GM18517 (cell line): ENCODE results near the gene IL2RA.
A peak's percentile ranks its signal among the peaks of the same experiment; 100 is the strongest.
"Not testable (repeated sequence)": the region's sequence is repeated elsewhere in the genome, so short reads cannot be mapped to it uniquely, and the experiment has no call there.

ENCODE experiments used
- ATAC-seq: cut with Tn5 transposase; IDR thresholded peaks from one replicate; pipeline ENCODE4 v1.9.1; 2021; ENCODE audit warnings: mild to moderate bottlenecking, moderate library complexity; ENCODE audit not compliant: unreplicated experiment

IL2RA gene

DNA sequence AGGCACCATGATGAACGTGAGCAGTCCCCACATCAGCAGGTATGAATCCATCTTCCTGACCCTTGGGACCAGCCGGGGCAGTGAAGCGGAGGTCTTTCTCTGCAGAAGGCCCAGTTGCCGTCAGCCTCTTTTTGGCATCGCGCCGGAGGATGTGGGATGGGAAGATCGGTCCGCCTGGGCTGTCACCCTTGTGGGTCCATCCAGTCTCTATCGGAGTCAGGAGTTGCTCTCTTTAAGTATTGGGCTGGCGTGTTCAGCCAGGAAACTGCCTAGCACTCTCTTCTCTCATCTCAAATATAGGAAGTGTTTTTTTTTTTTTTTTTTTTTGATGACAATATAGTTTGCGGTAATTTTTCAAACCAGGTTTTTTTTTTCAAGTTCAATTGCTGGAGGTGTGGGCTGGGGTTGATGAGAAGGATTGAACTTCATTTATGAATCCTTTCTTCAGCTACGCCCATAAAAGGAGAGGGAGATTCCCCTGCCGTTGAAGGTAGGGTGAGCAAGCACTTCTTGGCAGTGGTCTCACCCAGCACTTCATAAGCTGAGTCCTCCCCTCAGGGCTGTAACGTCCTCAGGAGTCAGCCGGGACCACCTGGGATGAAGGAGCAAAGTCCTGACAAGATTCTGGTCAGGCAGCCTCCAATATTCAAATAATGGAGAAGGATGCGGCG is at the start of gene IL2RA:
Gene IL2RA, minus strand, starts transcription at position 267 of the 671 bp plus-strand sequence. Its CDS starts 216 bp downstream, at position 51.
- no peak for ATAC-seq

- ATAC-seq, result no peak
Observed at GRCh38 chr10:6110136-6110535, 48.0 kb upstream of the IL2RA start.

DNA sequence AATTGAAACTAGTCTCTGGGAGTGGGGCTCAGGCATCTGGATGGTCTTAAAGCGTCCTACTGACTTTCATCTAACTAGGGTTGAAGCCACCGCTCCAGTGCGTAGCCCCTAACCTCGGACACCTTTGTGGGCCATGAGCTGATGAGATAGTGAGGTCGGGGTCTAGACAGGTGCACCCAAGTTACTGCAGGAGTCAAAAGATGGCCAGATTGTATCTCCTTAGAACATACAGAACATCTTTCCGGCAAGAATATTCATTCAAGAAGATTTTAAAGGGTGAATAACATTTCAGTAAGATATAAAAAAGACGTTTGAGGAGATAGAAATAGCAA is 47.2 kb upstream of the IL2RA start:
- ATAC-seq, result no peak

GRCh38 chr10:6108631-6109443 is 46.7 kb upstream of the IL2RA start:
- ATAC-seq, result no peak

- no peak for ATAC-seq
Observed at GRCh38 chr10:6108072-6108471, 45.9 kb upstream of the IL2RA start.

DNA sequence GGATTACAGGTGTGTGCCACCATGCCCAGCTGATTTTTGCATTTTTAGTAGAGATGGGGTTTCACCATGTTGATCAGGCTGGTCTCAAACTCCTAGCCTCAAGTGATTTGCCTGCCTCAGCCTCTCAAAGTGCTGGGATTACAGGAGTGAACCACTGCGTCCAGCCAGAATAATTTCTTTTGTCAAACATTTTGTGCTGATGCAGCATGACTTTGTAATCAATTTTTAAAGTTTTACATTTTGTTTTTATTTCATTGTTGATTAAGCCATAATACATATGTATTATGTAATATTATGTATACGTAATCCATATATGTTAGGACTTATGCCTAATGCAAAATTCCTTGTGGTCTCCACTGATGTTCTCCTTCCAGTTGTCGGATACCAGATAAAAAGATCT is 45.4 kb upstream of the IL2RA start:
- not testable (repeated sequence) for ATAC-seq

GRCh38 chr10:6103591-6103990 is 41.4 kb upstream of the IL2RA start:
- ATAC-seq, result no peak

GRCh38 chr10:6102128-6102527 is 40.0 kb upstream of the IL2RA start:
- ATAC-seq, result no peak

- peak; percentile 83 for ATAC-seq
Observed at GRCh38 chr10:6101181-6101580, 39.0 kb upstream of the IL2RA start.

- no peak for ATAC-seq
Observed at GRCh38 chr10:6100370-6100769, 38.2 kb upstream of the IL2RA start.

DNA sequence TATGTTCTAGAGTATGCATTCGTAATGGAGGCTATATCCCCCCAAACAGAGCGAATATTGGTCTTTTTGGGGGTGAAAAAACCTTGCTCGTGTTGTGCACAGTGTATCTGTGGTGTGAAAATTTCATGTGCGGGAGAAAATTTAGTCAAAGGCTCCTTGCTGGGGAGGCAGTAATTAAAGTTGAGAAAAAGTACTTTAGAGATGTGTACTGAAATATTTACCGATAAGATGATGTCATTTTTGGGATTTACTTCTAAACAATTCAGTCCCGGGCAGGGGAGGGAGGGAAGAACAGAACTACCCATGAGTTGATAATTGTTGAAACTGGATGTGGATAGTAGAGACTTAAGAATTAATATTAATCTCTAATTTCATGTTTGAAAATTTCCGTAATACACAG is 36.0 kb upstream of the IL2RA start:
- ATAC-seq, result no peak

DNA sequence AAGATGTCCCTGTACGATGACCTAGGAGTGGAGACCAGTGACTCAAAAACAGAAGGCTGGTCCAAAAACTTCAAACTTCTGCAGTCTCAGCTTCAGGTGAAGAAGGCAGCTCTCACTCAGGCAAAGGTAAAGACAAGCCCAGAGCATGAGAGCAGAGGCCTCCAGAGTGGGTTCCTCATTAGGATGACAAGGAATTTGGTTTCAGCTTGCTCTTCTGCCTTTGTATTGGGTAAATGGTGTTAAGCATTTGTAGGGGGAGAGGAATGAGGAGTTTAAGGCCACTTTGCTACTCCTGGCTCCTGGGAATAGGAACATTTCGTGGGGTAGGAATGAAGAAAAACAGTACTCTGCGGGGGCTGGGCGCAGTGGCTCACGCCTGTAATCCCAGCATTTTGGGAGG is 34.9 kb upstream of the IL2RA start:
- no peak for ATAC-seq

DNA sequence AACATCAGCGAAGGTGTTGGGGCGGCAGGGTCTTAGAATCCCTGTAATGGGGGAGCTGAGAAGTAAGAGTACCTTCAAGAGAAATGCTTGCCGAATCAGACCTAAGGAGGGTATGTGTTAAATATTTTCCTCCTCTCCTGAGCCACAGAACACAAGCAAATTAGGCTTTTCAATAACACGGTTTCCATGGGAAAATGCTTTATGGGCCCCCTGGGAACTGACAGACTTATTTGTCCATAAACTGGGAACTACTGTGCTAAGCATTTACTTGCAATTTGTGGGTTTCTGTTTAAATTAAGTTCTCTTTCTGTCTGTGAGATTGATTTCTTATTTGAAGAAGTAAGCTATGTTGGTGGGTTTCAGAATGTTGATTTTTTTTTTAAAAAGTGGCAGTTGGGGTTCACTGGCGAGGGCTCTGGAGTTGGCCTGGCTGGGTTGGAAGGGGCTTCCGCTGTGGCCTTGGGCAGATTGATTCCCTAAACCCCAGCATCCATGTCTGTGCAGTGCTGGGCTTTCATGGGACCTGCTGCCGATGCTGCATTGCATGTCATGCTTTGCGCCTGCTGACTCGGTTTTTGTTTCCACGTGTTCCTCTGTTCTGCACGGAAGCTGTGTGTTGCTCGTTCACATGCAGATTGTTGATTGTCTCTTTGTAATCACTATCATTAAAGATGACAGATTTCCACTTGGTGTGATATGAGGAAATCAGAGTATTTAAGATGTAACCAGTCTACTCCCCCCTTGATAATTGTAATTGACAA is 33.8 kb upstream of the IL2RA start:
- ATAC-seq, result no peak

- no peak for ATAC-seq
Observed at GRCh38 chr10:6092731-6093130, 30.6 kb upstream of the IL2RA start.

DNA sequence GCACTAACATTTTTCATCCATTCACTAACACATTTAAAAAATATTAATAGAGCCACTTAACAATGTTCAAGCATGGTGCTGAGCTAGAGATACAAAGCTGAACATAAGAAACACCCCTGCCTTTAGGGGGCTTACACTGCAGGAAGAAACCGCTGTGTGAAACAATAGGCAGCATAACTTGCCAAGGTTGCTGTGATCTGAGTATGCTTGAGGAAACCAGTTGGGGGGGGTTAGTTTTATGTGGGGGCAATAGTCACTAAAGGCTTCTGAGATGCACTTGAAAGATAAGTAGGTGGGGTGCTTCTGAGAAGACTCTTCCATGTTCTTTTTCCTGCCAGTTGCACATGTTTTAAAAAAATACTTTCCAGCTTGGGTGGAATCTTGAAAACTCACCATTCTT is 29.5 kb upstream of the IL2RA start:
- ATAC-seq, result no peak

DNA sequence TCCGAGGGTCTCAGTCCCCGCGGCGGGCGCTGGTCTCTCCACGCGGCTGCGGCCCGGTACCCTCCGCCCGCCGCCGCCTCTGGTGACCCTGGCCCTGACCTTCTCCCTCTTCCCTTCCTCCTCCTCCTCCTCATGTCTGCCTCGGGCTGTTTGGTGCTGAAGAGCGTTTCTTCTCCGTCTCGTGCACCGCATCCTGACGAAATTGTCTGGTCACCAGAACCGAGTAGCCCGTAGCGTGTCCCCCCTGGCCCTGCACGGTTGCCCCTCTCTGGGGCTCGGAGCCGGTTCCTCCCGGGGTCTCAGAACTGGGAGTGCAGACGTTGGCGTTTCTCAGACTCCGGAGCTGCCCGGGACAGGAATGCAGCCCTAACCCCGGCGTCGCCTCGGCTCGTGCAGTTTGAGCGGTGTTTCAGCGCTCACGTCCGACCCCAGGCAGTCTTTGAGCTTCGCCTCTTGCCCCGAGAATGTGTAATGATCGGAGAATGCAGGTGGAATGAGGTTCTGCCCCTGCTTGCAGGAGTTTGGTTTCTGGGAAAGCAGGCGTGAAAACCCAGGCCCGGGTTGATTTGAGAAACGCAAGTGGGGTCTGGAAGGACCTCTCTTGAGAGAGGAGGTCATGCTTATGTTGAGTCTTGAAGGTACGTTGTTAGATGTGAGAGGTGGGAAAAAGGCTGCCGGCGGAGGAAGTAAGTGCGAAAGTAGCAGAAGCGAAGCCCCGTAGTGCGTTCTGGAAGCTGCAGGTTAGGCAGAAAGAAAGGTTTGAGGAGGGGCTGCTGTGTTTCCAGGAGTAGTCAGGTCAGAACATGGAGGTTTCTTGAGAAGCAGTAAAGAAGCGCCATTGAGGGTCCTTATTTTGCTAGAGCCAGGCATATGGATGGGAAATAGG is 27.4 kb upstream of the IL2RA start:
- no peak for ATAC-seq

GRCh38 chr10:6088721-6089333 is 26.7 kb upstream of the IL2RA start, which contains the start of gene RBM17:
RBM17 (plus strand) TSS chr10:6089034; CDS start chr10:6097066, 8,032 bp downstream.
- ATAC-seq, result peak; percentile 87

DNA sequence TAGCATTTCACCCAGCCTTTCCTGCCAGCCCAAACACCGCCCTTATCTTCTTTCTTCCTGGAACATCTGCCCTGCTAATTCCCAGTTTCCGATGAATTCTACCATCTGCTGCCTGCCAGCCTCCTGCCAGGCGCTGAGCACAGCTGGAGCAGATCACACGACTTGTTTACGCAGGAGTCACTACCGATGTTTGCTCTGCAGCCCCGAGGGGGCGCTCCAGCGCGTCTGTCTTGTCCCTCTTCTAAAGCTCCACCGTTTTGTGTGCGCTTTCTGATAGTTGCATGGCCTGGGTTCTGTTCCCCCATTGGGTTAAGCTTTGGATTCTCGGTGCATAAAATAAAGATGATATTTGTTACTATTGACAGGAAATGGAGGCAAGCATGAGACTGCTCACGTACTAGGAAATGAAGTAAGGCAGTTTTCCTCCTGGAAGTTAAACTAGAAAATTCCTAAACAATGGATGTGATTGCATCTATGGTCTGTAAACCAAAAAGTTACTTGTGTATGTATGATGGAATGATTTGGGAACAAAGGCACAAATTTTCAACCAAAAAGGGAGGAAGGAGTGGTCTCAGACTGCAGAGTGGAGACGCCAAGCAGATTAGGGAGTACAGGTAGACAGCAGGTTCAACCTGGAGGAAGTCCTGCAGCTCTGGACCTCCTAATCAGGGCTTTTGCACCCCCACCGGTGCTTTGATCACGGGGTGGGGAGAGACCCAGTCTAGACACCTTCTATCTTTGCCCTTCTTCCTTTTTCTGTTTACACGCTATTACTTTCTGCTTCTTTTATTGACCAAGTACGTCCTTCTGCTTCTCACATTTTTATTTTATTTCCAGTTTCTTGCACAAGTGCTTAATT is 24.4 kb upstream of the IL2RA start:
- peak; percentile 49 for ATAC-seq
